ACC112 (cell line): ENCODE results near the gene PI4K2A.

Experiments used
- H2AFZ ChIP-seq: fragments of 200-600 bp; sonication (generic); one replicate; pipeline ENCODE4 v1.6.0; 2017; ENCODE audit warnings: antibody characterized with exemption, low read length; ENCODE audit not compliant: unreplicated experiment
- H3K27ac ChIP-seq: fragments of 200-600 bp; sonication (generic); 2 replicates; pipeline ENCODE4 v1.5.1; 2014; ENCODE audit warnings: low read depth, mild to moderate bottlenecking, antibody characterized with exemption, low read length, moderate library complexity
- H3K27me3 ChIP-seq: fragments of 200-600 bp; sonication (generic); 2 replicates; pipeline ENCODE4 v1.6.1; 2014; ENCODE audit warnings: mild to moderate bottlenecking, antibody characterized with exemption, low read length, moderate library complexity, mixed read lengths; ENCODE audit not compliant: insufficient read depth
- H3K36me3 ChIP-seq: fragments of 200-600 bp; sonication (generic); 2 replicates; pipeline ENCODE4 v1.6.1; 2016; ENCODE audit warnings: mild to moderate bottlenecking, antibody characterized with exemption, low read length, moderate library complexity, mixed read lengths; ENCODE audit not compliant: insufficient read depth
- H3K4me1 ChIP-seq: fragments of 200-600 bp; sonication (generic); one replicate; pipeline ENCODE4 v1.6.1; 2016; ENCODE audit warnings: low read length, mixed read lengths; ENCODE audit not compliant: insufficient read depth, unreplicated experiment, control insufficient read depth
- H3K4me3 ChIP-seq: fragments of 200-600 bp; sonication (generic); 2 replicates; pipeline ENCODE4 v1.5.1; 2014; ENCODE audit warnings: mild to moderate bottlenecking, low read depth, low read length
- H3K79me2 ChIP-seq: fragments of 200-600 bp; sonication (generic); one replicate; pipeline ENCODE4 v1.6.0; 2016; ENCODE audit warnings: low read length; ENCODE audit not compliant: control insufficient read depth, unreplicated experiment, insufficient read depth

Gene PI4K2A

GRCh38 chr10:97640174-97640867, at the start of gene PI4K2A:
Gene PI4K2A (plus strand): TSS chr10:97640671. CDS start chr10:97640743, 72 bp downstream.
- Histone ChIP-seq H3K4me3 (peak within 1 kb of the TSS; percentile 98), H3K79me2 (peaks cover 43% of the 10 kb centered on the region), H2AFZ (peak within 1 kb of the TSS; percentile 35), H3K4me1 (peaks cover 11% of the 10 kb centered on the region), H3K36me3 (peaks cover 12% of the 10 kb centered on the region), H3K27me3 (no peaks in the 10 kb centered on the region), H3K27ac (peak within 1 kb of the TSS; percentile 75)

- Histone ChIP-seq H3K4me1 (peaks cover 6% of the 10 kb centered on the region), H3K4me3 (no peak overlapping the region), H3K79me2 (no peaks in the 10 kb centered on the region), H3K36me3 (no peaks in the 10 kb centered on the region), H3K27ac (no peak overlapping the region), H3K27me3 (no peaks in the 10 kb centered on the region), H2AFZ (no peak overlapping the region)
These were observed 49.5 kb upstream of the PI4K2A start for GRCh38 chr10:97590748-97591495.

- no peak overlapping the region for H2AFZ ChIP-seq
- H3K27me3 ChIP-seq, result no peaks in the 10 kb centered on the region
- peaks cover 29% of the 10 kb centered on the region for H3K4me1 ChIP-seq
- no peaks in the 10 kb centered on the region for H3K36me3 ChIP-seq
- H3K27ac ChIP-seq, result no peak overlapping the region
- H3K79me2 ChIP-seq, result no peaks in the 10 kb centered on the region
- no peak overlapping the region for H3K4me3 ChIP-seq
These were observed 47.0 kb upstream of the PI4K2A start for GRCh38 chr10:97593421-97593820.

GRCh38 chr10:97596101-97597082, 44.1 kb upstream of the PI4K2A start:
- Histone ChIP-seq H3K4me3 (peak overlapping the region; percentile 31; the same call in 1 of the 2 replicates), H3K79me2 (no peaks in the 10 kb centered on the region), H3K27ac (peak overlapping the region; percentile 90), H3K4me1 (peaks cover 29% of the 10 kb centered on the region), H3K36me3 (no peaks in the 10 kb centered on the region), H2AFZ (peak overlapping the region; percentile 26), H3K27me3 (no peaks in the 10 kb centered on the region)

- Histone ChIP-seq H3K4me3 (no peak overlapping the region), H2AFZ (no peak overlapping the region), H3K79me2 (no peaks in the 10 kb centered on the region), H3K27me3 (no peaks in the 10 kb centered on the region), H3K27ac (peak overlapping the region; percentile 90), H3K4me1 (peaks cover 29% of the 10 kb centered on the region), H3K36me3 (no peaks in the 10 kb centered on the region)
These were observed 42.7 kb upstream of the PI4K2A start for GRCh38 chr10:97597778-97598177.

- H3K4me3 ChIP-seq, result no peak overlapping the region
- no peak overlapping the region for H3K27ac ChIP-seq
- H3K4me1 ChIP-seq, result peaks cover 29% of the 10 kb centered on the region
- H3K36me3 ChIP-seq, result no peaks in the 10 kb centered on the region
- no peaks in the 10 kb centered on the region for H3K27me3 ChIP-seq
- no peaks in the 10 kb centered on the region for H3K79me2 ChIP-seq
- H2AFZ ChIP-seq, result no peak overlapping the region
These were observed 41.8 kb upstream of the PI4K2A start for GRCh38 chr10:97598407-97599271.

- Histone ChIP-seq H3K4me1 (peaks cover 29% of the 10 kb centered on the region), H3K27ac (no peak overlapping the region), H2AFZ (no peak overlapping the region), H3K79me2 (no peaks in the 10 kb centered on the region), H3K4me3 (no peak overlapping the region), H3K27me3 (no peaks in the 10 kb centered on the region), H3K36me3 (no peaks in the 10 kb centered on the region)
These were observed 41.2 kb upstream of the PI4K2A start for GRCh38 chr10:97599272-97599619.

GRCh38 chr10:97600616-97601015, 39.9 kb upstream of the PI4K2A start:
- H3K27me3 ChIP-seq, result no peaks in the 10 kb centered on the region
- no peak overlapping the region for H3K27ac ChIP-seq
- H3K79me2 ChIP-seq, result no peaks in the 10 kb centered on the region
- H3K36me3 ChIP-seq, result no peaks in the 10 kb centered on the region
- no peak overlapping the region for H3K4me3 ChIP-seq
- peaks cover 26% of the 10 kb centered on the region for H3K4me1 ChIP-seq
- no peak overlapping the region for H2AFZ ChIP-seq

GRCh38 chr10:97601268-97602215, 38.9 kb upstream of the PI4K2A start:
- Histone ChIP-seq H3K27ac (no peak overlapping the region), H3K36me3 (no peaks in the 10 kb centered on the region), H3K27me3 (no peaks in the 10 kb centered on the region), H2AFZ (no peak overlapping the region), H3K4me1 (peaks cover 17% of the 10 kb centered on the region), H3K4me3 (no peak overlapping the region), H3K79me2 (no peaks in the 10 kb centered on the region)
